Stimulated activated CD8-positive, alpha-beta memory T cell treated with anti-CD3 and anti-CD28 coated beads, Interleukin-7, amount 100 ng/mL, for 24 hours (primary cell): ENCODE data around the gene NCOR1.
"Not testable (repeated sequence)": the region's sequence is repeated elsewhere in the genome, so short reads cannot be mapped to it uniquely, and the experiment has no call there.

Source experiments
- DNase-seq: peaks from one replicate; pipeline ENCODE4 v3.0.0-alpha.2; 2020; ENCODE audit warnings: low read depth

NCOR1 gene

GRCh38 chr17:16214190-16215001, 938 bp downstream of the NCOR1 start:
- DNase-seq: no peak

GRCh38 chr17:16212793-16213192, 2.5 kb downstream of the NCOR1 start:
- DNase-seq: no peak

- no peak for DNase-seq
These were observed 3.7 kb downstream of the NCOR1 start for GRCh38 chr17:16211590-16211989.

DNA sequence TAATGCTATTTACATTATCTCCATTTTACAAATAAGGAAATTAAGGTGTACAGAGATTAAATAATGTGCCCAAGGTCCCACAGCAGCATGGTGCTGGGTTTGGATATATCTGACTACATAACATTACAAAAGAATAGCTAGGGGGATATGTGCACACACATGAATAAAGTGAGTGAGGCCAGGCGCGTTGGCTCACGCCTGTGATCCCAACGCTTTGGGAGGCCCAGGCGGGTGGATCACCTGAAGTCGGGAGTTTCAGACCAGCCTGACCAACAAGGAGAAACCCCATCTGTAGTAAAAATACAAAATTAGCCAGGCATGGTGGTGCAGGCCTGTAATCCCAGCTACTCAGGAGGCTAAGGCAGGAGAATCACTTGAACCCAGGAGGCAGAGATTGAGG, 10.6 kb downstream of the NCOR1 start:
- not testable (repeated sequence) for DNase-seq

GRCh38 chr17:16202554-16203500, 12.5 kb downstream of the NCOR1 start:
- not testable (repeated sequence) for DNase-seq

- not testable (repeated sequence) for DNase-seq
These were observed 13.6 kb downstream of the NCOR1 start for GRCh38 chr17:16201693-16202131.

GRCh38 chr17:16199093-16199492, 16.2 kb downstream of the NCOR1 start:
- DNase-seq: no peak

DNA sequence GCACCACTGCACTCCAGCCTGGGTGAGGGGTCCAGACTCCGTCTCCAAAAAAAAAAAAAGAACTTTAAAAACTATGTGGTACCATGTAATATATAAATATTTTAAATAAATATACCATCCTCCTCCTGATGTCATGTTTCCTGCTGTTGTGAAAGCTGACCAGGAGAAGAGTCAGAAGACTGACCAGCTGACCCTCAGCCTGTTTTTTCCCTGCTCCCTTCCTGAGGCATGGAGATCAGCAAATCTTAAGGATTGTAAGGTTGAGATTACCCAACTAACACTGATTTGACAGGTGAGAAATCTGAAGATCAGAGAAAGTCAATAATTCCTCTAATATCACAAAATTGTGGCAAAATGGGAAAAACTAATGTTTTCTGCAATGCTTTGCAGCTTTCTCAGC, 18.1 kb downstream of the NCOR1 start:
- no peak for DNase-seq

DNA sequence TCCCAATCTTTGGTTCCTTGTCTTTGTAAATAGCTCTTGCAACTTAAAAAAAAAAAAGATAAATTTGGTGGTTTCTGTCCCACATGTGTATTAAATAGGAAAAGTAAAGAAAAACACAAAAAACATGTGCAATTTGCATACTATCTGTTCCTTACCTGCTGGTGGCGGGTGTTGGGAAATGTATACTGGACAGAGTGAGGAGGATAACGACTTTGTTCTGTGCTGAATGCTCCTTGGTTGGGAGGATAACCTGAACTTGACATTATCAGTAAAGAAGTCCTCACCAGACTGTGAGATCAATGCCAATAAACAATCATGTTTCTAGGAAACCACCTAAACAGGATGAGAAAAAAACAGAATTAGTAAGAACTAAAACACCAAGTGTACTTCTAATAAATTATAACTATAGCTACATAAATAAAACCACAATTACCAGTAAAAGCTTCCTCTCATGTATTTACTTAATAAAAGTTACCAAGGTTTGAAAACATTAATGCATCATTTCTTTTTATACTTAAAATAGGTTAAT, 21.0 kb downstream of the NCOR1 start:
- not testable (repeated sequence) for DNase-seq

DNA sequence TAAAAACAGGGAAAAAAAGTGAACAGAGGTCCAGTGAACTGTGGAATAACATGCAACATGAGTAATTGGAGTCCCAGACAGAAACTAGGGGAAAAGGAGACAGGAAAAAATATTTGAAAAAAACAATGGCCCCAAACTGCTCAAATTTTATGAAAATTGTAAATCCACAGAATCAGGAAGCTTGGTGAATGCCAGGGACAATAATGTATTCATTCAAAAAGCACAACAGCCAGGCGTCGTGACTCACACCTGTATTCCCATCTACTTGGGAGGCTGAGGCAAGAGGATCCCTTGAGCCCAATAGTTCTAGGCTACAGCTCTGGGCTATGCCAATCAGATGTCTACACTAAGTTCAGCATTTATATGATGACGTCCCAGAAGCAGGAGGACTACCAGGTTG, 23.7 kb downstream of the NCOR1 start:
- DNase-seq: no peak

DNA sequence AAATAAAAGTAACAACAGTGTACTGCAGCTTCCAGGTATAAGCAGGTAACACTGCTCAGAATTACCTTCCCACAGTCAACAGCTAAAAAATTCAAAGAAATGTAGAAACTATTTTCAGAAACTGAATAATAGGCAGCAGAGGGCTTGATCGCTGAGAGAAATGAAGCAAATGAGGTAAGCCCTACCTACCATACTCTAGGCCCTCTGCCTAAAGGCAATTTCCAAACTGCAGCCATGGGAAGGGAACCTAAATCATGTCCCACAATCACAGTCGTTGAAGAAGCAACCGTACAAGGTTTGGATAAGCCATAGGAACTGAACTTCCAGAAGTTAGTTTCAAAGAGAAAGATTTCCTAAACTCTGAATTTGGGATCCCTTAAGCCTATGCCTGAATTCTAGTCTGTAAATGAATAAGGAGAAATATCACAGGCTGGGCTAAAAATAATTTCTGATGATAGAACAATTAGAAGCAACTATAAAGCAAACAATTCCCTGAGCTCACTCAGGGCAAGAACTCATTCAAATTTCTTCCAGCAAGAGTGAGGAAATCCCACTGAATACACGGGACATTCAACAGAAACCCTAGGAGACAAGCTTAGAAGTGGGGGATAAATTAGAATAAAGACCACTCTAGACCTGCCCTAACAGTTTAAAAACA, 24.5 kb downstream of the NCOR1 start:
- DNase-seq: no peak

- no peak for DNase-seq
These were observed 25.5 kb downstream of the NCOR1 start for GRCh38 chr17:16189791-16190348.

DNA sequence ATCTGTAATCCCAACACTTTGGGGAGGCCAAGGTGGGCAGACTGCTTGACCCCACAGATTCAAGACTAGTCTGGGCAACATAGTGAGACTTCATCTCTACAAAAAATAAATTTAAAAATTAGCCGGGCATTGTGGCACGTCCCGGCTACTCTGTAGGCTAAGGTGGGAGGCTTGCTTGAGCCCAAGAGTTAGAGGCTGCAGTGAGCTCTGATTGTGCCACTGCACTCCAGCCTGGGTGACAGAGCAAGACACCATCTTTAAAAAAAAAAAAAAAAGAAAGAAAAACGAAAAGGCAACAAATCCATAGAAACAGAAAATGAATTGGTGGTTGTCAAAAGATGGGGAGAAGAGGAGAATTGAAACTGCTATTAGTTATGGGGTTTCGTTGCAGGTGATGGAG, 27.7 kb downstream of the NCOR1 start:
- DNase-seq: no peak

- DNase-seq: no peak
These were observed 33.8 kb downstream of the NCOR1 start for GRCh38 chr17:16181581-16181980.

GRCh38 chr17:16178836-16179235, 36.5 kb downstream of the NCOR1 start:
- no peak for DNase-seq

- no peak for DNase-seq
These were observed 43.7 kb downstream of the NCOR1 start for GRCh38 chr17:16171613-16172012.

GRCh38 chr17:16166766-16167165, 48.6 kb downstream of the NCOR1 start:
- not testable (repeated sequence) for DNase-seq

GRCh38 chr17:16158714-16159113, 56.6 kb downstream of the NCOR1 start:
- no peak for DNase-seq

DNA sequence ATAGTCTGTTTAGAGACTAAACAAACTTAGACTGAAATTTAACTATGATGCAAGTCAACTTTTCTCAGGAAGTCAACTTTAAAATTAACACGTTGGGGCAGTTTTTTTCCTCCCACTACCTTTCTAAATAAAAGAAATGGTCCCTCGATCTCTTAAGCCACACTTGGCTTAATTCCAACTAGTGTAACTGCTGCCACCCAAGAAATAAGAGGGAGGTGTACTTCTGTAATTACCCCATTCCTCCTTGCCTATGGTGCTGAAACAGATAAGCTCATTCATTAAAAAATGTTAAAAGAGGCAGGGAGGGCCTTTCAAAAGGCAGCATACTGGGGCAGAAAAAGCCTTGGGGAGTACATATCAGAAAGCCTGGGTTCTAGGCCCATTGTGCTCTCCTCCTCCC, 59.8 kb downstream of the NCOR1 start:
- DNase-seq: no peak

DNA sequence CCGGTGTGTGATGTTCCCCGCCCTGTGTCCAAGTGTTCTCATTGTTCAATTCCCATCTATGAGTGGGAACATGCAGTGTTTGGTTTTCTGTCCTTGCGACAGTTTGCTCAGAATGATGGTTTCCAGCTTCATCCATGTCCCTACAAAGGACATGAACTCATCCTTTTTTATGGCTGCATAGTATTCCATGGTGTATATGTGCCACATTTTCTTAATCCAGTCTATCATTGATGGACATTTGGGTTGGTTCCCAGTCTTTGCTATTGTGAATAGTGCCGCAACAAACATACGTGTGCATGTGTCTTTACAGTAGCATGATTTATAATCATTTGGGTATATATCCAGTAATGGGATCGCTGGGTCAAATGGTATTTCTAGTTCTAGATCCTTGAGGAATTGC, 63.0 kb downstream of the NCOR1 start:
- not testable (repeated sequence) for DNase-seq

GRCh38 chr17:16150251-16150856, 65.0 kb downstream of the NCOR1 start:
- DNase-seq: no peak
